ENCODE data around the gene DEFB121. TPM values are rescaled to one million over a fixed set of nuclear protein-coding genes. Genes with fewer than 3 reads are reported as not detected.
"Not testable (repeated sequence)": the region's sequence is repeated elsewhere in the genome, so short reads cannot be mapped to it uniquely, and the experiment has no call there.

Gene DEFB121
- total RNA-seq, 4 donors from 2014 or later: not detected

- H3K4me3 ChIP-seq: no peak within 1 kb of the TSS
- no peaks in the 10 kb centered on the region for H3K9me3 ChIP-seq
- no peak for DNase-seq (ENCODE audit: low spot score in 2 of 2)
- H3K4me1 ChIP-seq: no peaks in the 10 kb centered on the region
- no peak within 1 kb of the TSS for H3K27ac ChIP-seq
- H3K27me3 ChIP-seq: no peaks in the 10 kb centered on the region
- TF ChIP-seq CTCF (IDR thresholded peaks at IDR 0.05) (no peak), EP300 (IDR thresholded peaks at IDR 0.05) (no peak), POLR2AphosphoS5 (IDR thresholded peaks at IDR 0.05) (no peak), POLR2A (IDR thresholded peaks at IDR 0.05) (no peak)
- no peaks in the 10 kb centered on the region for H3K36me3 ChIP-seq
- WGBS: 81% methylated on average over 16 of the region's 16 CpGs
Measured at GRCh38 chr20:31440012-31440659, 34.1 kb upstream of the DEFB121 start, which contains the start of gene DEFB123. Gene DEFB123 (plus strand): TSS chr20:31440632. CDS start chr20:31440699, 67 bp downstream.

GRCh38 chr20:31430568-31431115 is 24.6 kb upstream of the DEFB121 start:
- no peak for DNase-seq (ENCODE audit: low spot score in 2 of 2)
- no peaks in the 10 kb centered on the region for H3K9me3 ChIP-seq
- WGBS: 75% methylated on average over 4 of the region's 4 CpGs
- H3K27ac ChIP-seq: no peak overlapping the region
- no peak for TF ChIP-seq POLR2A (IDR thresholded peaks at IDR 0.05)
- no peak for TF ChIP-seq CTCF (IDR thresholded peaks at IDR 0.05)
- TF ChIP-seq EP300 (IDR thresholded peaks at IDR 0.05): no peak
- no peaks in the 10 kb centered on the region for H3K4me1 ChIP-seq
- H3K36me3 ChIP-seq: no peaks in the 10 kb centered on the region
- H3K27me3 ChIP-seq: no peaks in the 10 kb centered on the region
- no peak overlapping the region for H3K4me3 ChIP-seq

GRCh38 chr20:31427576-31427975 is 21.6 kb upstream of the DEFB121 start:
- not testable (repeated sequence) for H3K9me3 ChIP-seq; H3K27me3 ChIP-seq; H3K4me1 ChIP-seq; H3K4me3 ChIP-seq; DNase-seq (ENCODE audit: low spot score in 2 of 2); H3K27ac ChIP-seq; H3K36me3 ChIP-seq
- 96% methylated on average over 8 of the region's 31 CpGs for WGBS

- not testable (repeated sequence) for DNase-seq (ENCODE audit: low spot score in 2 of 2); H3K27me3 ChIP-seq; H3K36me3 ChIP-seq; H3K4me3 ChIP-seq; H3K9me3 ChIP-seq; H3K27ac ChIP-seq; H3K4me1 ChIP-seq
- no CpG with 5 or more reads among the region's 48 CpGs for WGBS
Measured at GRCh38 chr20:31426891-31427551, 21.0 kb upstream of the DEFB121 start.

GRCh38 chr20:31425797-31426196 is 19.8 kb upstream of the DEFB121 start:
- no peak for TF ChIP-seq POLR2A (IDR thresholded peaks at IDR 0.05)
- TF ChIP-seq CTCF (IDR thresholded peaks at IDR 0.05): no peak
- TF ChIP-seq EP300 (IDR thresholded peaks at IDR 0.05): no peak
- TF ChIP-seq POLR2AphosphoS5 (IDR thresholded peaks at IDR 0.05): no peak
- Histone ChIP-seq H3K4me3 (no peak overlapping the region), H3K27me3 (no peaks in the 10 kb centered on the region), H3K4me1 (no peaks in the 10 kb centered on the region), H3K36me3 (no peaks in the 10 kb centered on the region), H3K9me3 (no peaks in the 10 kb centered on the region), H3K27ac (no peak overlapping the region)
- DNase-seq (ENCODE audit: low spot score in 2 of 2): no peak

GRCh38 chr20:31418307-31418706 is 12.3 kb upstream of the DEFB121 start:
- no peaks in the 10 kb centered on the region for H3K36me3 ChIP-seq

More at GRCh38 chr20:31418307-31418706, 12.3 kb upstream of the DEFB121 start:
- no peak for DNase-seq (ENCODE audit: low spot score in 2 of 2)
- Histone ChIP-seq H3K9me3 (no peaks in the 10 kb centered on the region), H3K27me3 (no peaks in the 10 kb centered on the region), H3K4me1 (no peaks in the 10 kb centered on the region), H3K27ac (no peak overlapping the region), H3K4me3 (no peak overlapping the region)
- TF ChIP-seq CTCF (IDR thresholded peaks at IDR 0.05) (no peak), EP300 (IDR thresholded peaks at IDR 0.05) (no peak), POLR2AphosphoS5 (IDR thresholded peaks at IDR 0.05) (no peak), POLR2A (IDR thresholded peaks at IDR 0.05) (no peak)
- WGBS: 82% methylated on average over 7 of the region's 7 CpGs
